Body of pancreas (tissue), 4 donors: ENCODE results near the gene STRIP2.

Experiments used
- CTCF ChIP-seq, 7 experiments: fragments of 450-650 bp in 4 of 7; fragments of 200-600 bp in 3 of 7; sonication (generic) in 3 of 7; IDR thresholded peaks; one replicate each; pipeline ENCODE4 v1.5.1; 2016 to 2019; ENCODE audit warnings: antibody characterized with exemption in 7 of 7
- POLR2A ChIP-seq, 3 donors: fragments of 450-650 bp; IDR thresholded peaks; one replicate each; pipeline ENCODE4 v1.6.1; 2016; ENCODE audit warnings: antibody characterized with exemption in 3 of 3, mild to moderate bottlenecking in 2 of 3

GRCh38 chr7:129496653-129497052, 62.4 kb downstream of the STRIP2 start:
- TF ChIP-seq CTCF (IDR thresholded peaks at IDR 0.05) (no peak), POLR2A (IDR thresholded peaks at IDR 0.05) (no peak)
